CD4-positive, alpha-beta T cell treated with Interferon alpha-2 for 1 hour (primary cell): ENCODE results near the gene PGGT1B.
A peak's percentile ranks its signal among the peaks of the same experiment; 100 is the strongest.

ENCODE experiments used
- DNase-seq, 2 donors: peaks; one replicate each; pipeline ENCODE4 v3.0.0-alpha.2; 2020 to 2022

Gene PGGT1B

DNA sequence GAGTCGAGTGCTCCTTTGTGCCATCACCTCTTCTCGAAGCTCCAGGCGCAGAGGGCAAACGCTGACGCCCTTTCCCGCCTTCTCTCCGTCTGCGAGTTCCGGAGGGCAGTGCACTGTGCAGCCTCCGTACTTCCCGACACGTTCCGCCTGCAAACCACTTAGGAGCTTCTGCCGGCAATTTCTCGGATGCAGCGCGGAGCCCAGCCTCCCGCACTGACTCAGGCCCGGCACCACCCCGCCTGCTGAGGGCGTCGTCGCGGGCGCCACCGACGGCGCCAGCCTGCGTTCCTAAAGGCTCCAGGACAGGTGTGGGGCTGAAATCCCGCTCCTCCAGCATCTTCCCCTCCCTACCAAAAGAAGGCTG lies 83.7 kb downstream of the PGGT1B start:
- DNase-seq = no peak

GRCh38 chr5:115170929-115171510 lies 91.7 kb downstream of the PGGT1B start:
- no peak for DNase-seq

- no peak for DNase-seq
Observed at GRCh38 chr5:115170134-115170928, 92.3 kb downstream of the PGGT1B start.

- DNase-seq = peak; percentile 89 to 91
Observed at GRCh38 chr5:115169487-115170133, 93.1 kb downstream of the PGGT1B start, which contains the start of gene TRIM36. TSS of gene TRIM36 (minus strand) at chr5:115169908. CDS start at chr5:115169634, 274 bp downstream.

GRCh38 chr5:115168829-115169486 lies 93.7 kb downstream of the PGGT1B start:
- DNase-seq = peak in 1 of 2 donors; percentile 8

DNA sequence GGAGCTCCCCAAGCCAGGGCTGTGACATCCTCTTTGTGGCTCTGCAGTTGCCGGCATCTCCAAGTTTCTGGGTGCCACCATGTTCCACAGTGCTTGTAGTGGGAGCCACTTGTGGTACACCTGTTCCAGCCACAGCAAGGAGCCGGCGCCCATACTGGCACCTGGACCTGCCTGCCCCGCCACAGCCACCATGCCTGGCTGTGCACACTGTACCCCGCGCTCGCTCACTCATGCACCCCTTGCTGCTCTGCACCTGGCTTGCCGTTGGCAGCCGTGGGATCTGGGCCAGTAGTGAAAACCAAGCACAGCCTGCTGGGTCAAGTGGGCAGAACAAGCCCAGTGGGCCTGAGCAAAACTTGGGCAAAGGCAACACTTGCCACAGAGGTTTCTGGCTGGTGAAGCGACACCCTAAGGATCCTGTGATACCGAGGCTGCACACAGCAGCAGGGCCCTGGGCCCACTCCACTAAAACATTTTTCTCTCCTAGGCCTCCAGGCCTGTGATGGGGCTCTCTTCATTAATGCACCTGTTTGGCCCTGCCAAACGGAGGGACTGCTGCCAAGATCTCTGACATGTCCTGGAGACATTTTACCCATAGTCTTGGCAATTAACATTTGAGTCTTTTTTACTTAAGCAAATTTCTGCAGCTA lies 95.8 kb downstream of the PGGT1B start:
- no peak for DNase-seq

- no peak for DNase-seq
Observed at GRCh38 chr5:115165790-115166189, 96.9 kb downstream of the PGGT1B start.

GRCh38 chr5:115160975-115161475 lies 101.7 kb downstream of the PGGT1B start:
- no peak for DNase-seq
